Upper lobe of right lung (tissue), 1 donor: Measurements from ENCODE around the gene KCNE4. TPM values are rescaled to one million over a fixed set of nuclear protein-coding genes. Genes with fewer than 3 reads are reported as not detected.

Experiments used
- ATAC-seq: fragments of 200-7000 bp; cut with Tn5 transposase; one replicate; pipeline ENCODE4 v1.9.1; 2020; ENCODE audit warnings: mild to moderate bottlenecking, moderate library complexity
- DNase-seq: peaks from one replicate; pipeline ENCODE4 v3.0.0-alpha.2; 2020
- H3K27ac ChIP-seq: fragments of 200-600 bp; one replicate; pipeline ENCODE4 v1.8.0; 2022
- H3K27me3 ChIP-seq: fragments of 200-600 bp; one replicate; pipeline ENCODE4 v1.8.0; 2022; ENCODE audit warnings: mild to moderate bottlenecking
- H3K36me3 ChIP-seq: fragments of 200-600 bp; one replicate; pipeline ENCODE4 v1.8.0; 2022
- H3K4me1 ChIP-seq: fragments of 200-600 bp; one replicate; pipeline ENCODE4 v1.8.0; 2022
- H3K4me3 ChIP-seq: fragments of 200-600 bp; one replicate; pipeline ENCODE4 v1.8.0; 2022; ENCODE audit warnings: mild to moderate bottlenecking
- H3K9me3 ChIP-seq: fragments of 200-600 bp; one replicate; pipeline ENCODE4 v1.8.0; 2022
- CTCF ChIP-seq: fragments of 200-600 bp; IDR thresholded peaks from one replicate; pipeline ENCODE4 v1.8.0; 2022; ENCODE audit warnings: antibody characterized with exemption
- intact Hi-C: fragments of 100-400 bp; cut with DNase I; formaldehyde crosslinking; loops from one replicate; pipeline ENCODE4 v1.11.0; 2022
- total RNA-seq: library from RNA; stranded (reverse); fragmentation: NEBNext Ultra II Directional; extraction: Animal tissue kit (Norgen Biotek cat#: 25700); gene quantifications from one replicate; pipeline ENCODE4 v1.2.1, GENCODE V29; 2021
- donor health status: DM: no; HTN: yes; CAD: no; lungs with severe emphysema.

KCNE4 gene
- total RNA-seq, 1 donor from 2014 or later = 0.61 TPM

GRCh38 chr2:223050900-223051504 is 988 bp upstream of the KCNE4 start:
- DNase-seq (no peak), ATAC-seq (no peak)
- H3K4me3 ChIP-seq = peak overlapping the region; percentile 42
- H3K9me3 ChIP-seq = no peaks in the 10 kb centered on the region
- intact Hi-C loops = no loop called here
- no peaks in the 10 kb centered on the region for H3K27me3 ChIP-seq
- no peak for TF ChIP-seq CTCF
- no peaks in the 10 kb centered on the region for H3K36me3 ChIP-seq
- peaks cover 10% of the 10 kb centered on the region for H3K4me1 ChIP-seq
- H3K27ac ChIP-seq = no peak overlapping the region

- no peak for TF ChIP-seq CTCF
- DNase-seq (no peak), ATAC-seq (peak; percentile 12)
- H3K4me3 ChIP-seq = peak overlapping the region; percentile 42
- intact Hi-C loops = no loop called here
- H3K36me3 ChIP-seq = no peaks in the 10 kb centered on the region
- no peaks in the 10 kb centered on the region for H3K9me3 ChIP-seq
- H3K4me1 ChIP-seq = peaks cover 10% of the 10 kb centered on the region
- peak overlapping the region; percentile 73 for H3K27ac ChIP-seq
- H3K27me3 ChIP-seq = no peaks in the 10 kb centered on the region
Measured at GRCh38 chr2:223052548-223053483, 826 bp downstream of the KCNE4 start.

GRCh38 chr2:223053484-223054192 is 1.6 kb downstream of the KCNE4 start:
- peak overlapping the region; percentile 42 for H3K4me3 ChIP-seq
- ATAC-seq (no peak), DNase-seq (no peak)
- no peaks in the 10 kb centered on the region for H3K36me3 ChIP-seq
- no peak for TF ChIP-seq CTCF
- peak overlapping the region; percentile 73 for H3K27ac ChIP-seq
- no peaks in the 10 kb centered on the region for H3K27me3 ChIP-seq
- H3K9me3 ChIP-seq = no peaks in the 10 kb centered on the region
- intact Hi-C loops = no loop called here
- H3K4me1 ChIP-seq = peaks cover 10% of the 10 kb centered on the region

- ATAC-seq = peak; percentile 67
- no peaks in the 10 kb centered on the region for H3K27me3 ChIP-seq
- no peak for TF ChIP-seq CTCF
- H3K4me3 ChIP-seq = no peak overlapping the region
- H3K36me3 ChIP-seq = no peaks in the 10 kb centered on the region
- H3K4me1 ChIP-seq = peaks cover 10% of the 10 kb centered on the region
- intact Hi-C loops = no loop called here
- H3K9me3 ChIP-seq = no peaks in the 10 kb centered on the region
- DNase-seq = no peak
- H3K27ac ChIP-seq = peak overlapping the region; percentile 73
Measured at GRCh38 chr2:223054193-223054781, 2.3 kb downstream of the KCNE4 start.

DNA sequence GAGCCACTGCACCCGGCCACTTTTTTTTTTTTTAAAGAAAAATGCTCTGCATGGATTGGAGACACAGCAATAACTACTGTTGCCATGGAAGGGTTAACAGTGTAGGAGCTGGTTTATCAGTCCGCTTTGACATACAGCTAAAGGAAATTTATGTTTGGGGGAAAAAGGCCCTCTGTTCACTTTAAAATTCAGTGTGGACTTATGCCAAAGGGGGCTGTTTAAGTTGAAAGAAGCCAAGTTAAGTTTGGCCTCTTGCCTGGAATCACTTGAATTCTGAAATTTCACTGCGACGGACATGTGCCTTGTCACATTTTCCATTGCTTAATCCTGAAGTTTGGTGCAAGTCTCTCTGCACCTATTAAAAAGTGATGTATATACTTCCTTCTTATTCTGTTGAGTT is 3.1 kb downstream of the KCNE4 start:
- ATAC-seq = no peak
- DNase-seq = no peak
- intact Hi-C loops = no loop called here
- TF ChIP-seq CTCF = no peak
- Histone ChIP-seq H3K4me3 (no peak overlapping the region), H3K9me3 (no peaks in the 10 kb centered on the region), H3K4me1 (peaks cover 10% of the 10 kb centered on the region), H3K27ac (no peak overlapping the region), H3K36me3 (no peaks in the 10 kb centered on the region), H3K27me3 (no peaks in the 10 kb centered on the region)
